GM19351 (cell line): ENCODE data around the gene TYMS.

ENCODE experiments used
- ATAC-seq: cut with Tn5 transposase; IDR thresholded peaks from one replicate; pipeline ENCODE4 v1.9.1; 2021; ENCODE audit warnings: mild to moderate bottlenecking, moderate library complexity; ENCODE audit not compliant: unreplicated experiment

The TYMS gene

GRCh38 chr18:710418-711300 is 53.2 kb downstream of the TYMS start:
- no peak for ATAC-seq

GRCh38 chr18:711310-711656 is 53.8 kb downstream of the TYMS start:
- ATAC-seq = peak; percentile 18

- ATAC-seq = peak; percentile 73
Measured at GRCh38 chr18:711657-712400, 54.4 kb downstream of the TYMS start.

DNA sequence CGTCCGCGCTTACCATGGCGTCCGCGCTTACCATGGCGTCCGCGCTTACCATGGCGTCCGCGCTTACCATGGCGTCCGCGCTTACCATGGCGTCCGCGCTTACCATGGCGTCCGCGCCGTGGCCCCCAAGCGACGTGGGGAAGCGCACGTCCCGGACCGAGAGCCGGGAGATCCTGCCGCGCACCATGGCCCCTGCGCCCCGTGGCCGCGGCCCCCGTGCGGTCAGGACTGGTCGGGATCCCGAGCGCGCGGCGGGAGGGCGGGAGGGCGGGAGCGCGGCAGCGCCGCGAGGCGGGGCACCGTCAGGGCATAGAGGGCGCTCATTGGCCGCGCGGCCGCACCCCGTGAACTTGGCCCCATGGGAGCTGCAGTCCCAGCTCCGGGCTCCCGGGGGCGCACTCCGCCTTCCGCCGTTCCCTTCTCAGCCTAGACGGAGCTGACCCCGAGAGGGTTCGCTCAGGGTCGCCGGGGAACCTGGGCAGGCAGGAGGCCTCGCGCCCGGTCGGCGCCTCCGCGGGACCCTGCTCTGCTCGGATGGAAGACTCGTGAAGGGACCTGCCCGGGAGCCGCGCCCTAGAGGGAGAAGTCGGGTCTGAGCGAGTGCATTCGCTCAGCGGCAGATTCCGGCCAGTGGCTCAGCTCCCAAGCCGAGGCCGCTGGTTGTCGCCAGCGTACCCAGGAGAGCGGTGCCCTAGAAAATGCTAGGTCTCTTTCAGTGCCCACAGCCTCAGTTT is 55.1 kb downstream of the TYMS start, which contains the start of gene ENOSF1:
Gene ENOSF1, minus strand, starts transcription at position 230 of the 734 bp plus-strand sequence. Its CDS starts 43 bp downstream, at position 187.
- ATAC-seq = peak; percentile 87

- no peak for ATAC-seq
Measured at GRCh38 chr18:713135-713490, 55.7 kb downstream of the TYMS start.

- no peak for ATAC-seq
Measured at GRCh38 chr18:715626-716025, 58.2 kb downstream of the TYMS start.

- no peak for ATAC-seq
Measured at GRCh38 chr18:717003-717402, 59.5 kb downstream of the TYMS start.
